ENCODE data around the gene GJA4.
A peak's percentile ranks its signal among the peaks of the same experiment; 100 is the strongest.
"Not testable (repeated sequence)": the region's sequence is repeated elsewhere in the genome, so short reads cannot be mapped to it uniquely, and the experiment has no call there.

Gene GJA4

DNA sequence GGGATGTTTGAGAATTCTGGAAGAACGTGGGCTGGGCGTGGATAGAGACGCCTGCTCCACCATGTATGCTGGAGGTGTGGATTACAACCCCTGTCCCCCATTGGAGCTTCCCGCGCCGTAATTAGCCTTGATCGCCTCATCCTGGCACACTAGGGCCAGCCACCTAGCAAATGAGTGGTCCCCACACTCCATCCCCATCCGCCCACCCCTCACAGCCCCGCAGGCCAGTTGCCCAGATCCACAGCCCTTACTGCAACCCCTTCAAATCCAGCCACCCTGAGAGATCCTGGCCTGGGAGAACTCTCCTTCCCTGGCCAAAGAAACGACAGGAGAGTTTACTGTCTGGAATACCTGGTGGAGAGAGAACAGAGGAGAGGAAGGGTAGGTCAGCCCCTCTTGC is 375 bp upstream of the GJA4 start:
- no peak for DNase-seq (ENCODE audit: low read depth)

DNA sequence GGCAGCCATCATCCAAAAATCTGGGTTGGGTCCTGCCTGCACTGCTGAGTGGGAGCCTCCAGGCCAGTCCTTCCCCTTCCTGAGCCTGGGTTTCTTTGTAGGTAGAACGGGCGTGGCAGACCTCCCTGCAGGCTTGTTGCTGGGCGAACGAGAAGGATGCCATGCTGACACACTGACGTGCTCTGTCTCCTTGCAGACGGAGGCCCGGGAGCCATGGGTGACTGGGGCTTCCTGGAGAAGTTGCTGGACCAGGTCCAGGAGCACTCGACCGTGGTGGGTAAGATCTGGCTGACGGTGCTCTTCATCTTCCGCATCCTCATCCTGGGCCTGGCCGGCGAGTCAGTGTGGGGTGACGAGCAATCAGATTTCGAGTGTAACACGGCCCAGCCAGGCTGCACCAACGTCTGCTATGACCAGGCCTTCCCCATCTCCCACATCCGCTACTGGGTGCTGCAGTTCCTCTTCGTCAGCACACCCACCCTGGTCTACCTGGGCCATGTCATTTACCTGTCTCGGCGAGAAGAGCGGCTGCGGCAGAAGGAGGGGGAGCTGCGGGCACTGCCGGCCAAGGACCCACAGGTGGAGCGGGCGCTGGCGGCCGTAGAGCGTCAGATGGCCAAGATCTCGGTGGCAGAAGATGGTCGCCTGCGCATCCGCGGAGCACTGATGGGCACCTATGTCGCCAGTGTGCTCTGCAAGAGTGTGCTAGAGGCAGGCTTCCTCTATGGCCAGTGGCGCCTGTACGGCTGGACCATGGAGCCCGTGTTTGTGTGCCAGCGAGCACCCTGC is 1.4 kb downstream of the GJA4 start:
- DNase-seq (ENCODE audit: low read depth): no peak

DNA sequence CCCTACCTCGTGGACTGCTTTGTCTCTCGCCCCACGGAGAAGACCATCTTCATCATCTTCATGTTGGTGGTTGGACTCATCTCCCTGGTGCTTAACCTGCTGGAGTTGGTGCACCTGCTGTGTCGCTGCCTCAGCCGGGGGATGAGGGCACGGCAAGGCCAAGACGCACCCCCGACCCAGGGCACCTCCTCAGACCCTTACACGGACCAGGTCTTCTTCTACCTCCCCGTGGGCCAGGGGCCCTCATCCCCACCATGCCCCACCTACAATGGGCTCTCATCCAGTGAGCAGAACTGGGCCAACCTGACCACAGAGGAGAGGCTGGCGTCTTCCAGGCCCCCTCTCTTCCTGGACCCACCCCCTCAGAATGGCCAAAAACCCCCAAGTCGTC is 2.0 kb downstream of the GJA4 start:
- DNase-seq (ENCODE audit: low read depth): no peak

DNA sequence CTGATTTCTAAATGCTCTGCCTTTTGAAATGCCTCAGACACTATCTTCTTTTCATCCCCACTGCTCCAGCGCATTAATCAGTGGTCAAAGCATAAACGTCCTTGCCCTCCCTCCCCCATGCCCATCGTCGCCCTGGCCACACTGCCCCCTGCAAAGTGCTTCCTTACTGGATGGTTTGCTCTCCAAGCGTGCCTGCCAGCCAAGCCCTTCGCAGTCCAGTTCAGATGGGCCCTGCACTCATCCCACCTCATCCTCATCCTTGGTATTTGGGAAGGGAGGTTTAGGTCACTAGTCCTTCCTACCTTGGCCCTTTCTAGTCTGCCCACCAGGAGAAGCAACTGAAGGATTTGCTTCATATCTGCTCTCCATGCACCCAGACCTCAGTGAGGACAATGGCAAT is 3.1 kb downstream of the GJA4 start:
- no peak for DNase-seq (ENCODE audit: low read depth)

DNA sequence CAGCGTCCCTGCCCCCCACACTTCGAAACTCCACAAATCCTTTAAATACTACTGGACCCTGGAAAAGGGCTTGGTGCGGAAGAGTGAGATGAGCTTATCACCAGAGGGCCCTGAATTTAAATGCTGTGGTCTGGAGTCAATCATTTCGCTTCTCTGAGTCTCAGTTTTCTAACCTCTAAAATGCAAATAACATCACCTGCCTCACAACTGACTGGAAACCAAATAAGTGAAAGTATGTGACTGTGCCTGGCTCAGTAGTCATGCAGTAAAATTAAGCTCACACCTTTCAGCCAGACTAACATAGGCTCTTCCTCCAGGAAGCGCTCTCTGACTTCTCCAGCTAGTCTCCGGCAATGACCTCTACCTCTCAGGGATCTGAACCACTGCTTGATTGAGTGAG is 4.2 kb downstream of the GJA4 start:
- no peak for DNase-seq (ENCODE audit: low read depth)

DNA sequence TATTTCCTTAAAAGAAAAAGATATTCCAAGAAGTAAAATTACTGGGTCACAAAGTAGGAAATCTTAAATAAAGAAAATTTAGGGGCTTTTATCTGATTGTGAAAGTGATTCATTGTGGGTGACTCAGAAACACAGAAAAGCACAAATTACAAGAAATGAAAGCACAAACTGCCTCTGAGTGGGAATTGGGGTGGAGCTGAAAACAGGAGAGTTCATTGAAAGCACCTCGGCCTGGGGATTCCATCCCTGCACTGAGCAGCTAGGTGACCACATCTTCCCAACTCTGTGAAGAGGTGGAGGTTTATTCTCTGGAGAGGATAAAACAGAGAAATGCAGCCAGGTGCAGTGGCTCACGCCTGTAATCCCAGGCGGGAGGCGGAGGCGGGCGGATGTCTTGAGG is 7.4 kb downstream of the GJA4 start:
- no peak for DNase-seq (ENCODE audit: low read depth)

DNA sequence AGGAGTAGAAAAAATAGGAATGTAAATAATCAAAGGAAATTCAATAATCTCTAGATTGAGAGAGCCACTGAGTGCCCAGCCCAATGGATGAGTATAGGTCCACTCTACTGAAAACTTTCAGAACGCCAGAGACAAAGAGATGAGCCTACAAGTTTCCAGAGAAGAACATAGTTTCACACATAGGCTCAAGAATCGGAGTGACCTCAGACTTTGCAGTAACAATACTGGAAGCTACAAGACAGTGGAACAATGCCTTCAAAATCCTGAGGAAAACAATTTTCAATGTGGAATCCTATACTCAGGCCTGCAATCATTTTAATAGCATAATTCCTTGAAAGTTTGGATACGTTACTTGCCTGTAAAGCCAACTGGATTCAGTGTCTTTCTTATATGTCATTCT is 11.0 kb downstream of the GJA4 start:
- DNase-seq (ENCODE audit: low read depth): no peak

DNA sequence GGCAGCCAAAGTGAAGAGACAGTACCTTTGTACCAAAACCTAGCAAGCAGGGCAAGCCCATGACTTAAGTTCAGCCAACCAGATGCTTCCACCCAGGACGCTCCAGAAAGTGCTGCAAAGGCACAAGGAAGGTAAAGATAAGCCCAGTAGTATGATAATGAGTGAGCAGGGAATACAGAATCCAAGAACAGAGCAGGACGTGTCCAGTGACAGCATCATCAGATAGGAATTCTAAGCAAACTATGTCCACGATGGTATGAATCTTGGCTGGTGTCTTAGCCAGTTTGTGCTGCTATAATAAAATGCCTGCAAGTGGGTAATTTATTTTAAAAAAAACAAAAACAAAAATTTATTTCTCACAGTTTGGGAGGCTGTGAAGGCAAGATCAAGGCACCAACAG is 13.6 kb downstream of the GJA4 start:
- peak; percentile 49 for DNase-seq (ENCODE audit: low read depth)

DNA sequence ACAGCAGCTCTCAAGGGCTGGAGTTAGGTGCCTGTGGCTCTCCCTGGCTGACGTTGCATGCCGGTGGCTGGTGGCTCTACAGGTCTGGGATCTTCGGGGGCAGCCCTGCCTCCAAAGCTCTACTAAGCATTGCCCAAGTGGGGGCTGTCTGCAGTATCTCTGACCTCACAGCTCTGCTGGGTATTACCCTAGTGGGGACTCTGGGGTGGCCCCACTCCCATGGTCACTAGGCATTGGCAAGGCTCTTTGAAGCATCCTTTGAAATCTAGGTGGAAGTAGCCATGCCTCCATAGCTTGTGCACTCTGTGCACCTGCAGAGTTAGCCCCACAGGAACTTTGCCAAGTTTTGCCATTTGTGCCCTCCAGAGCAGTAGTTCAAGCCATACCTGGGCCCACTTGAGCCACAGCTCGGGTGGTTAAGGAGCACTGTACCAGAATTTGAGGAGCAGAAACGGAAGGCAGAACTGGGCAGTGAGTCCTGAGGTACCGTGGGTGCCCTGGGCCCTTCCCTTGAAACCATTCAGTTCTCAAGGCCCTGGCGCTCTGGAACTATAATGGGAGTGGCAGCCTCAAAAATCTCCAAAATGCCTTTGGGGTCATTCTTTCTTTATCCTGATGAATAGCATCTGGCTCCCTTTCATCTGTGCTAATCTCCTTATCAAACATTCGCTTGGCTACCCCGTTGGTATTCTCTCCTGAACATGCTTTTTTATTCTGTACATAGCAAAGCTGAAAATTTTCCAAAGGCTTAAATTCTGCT is 15.4 kb downstream of the GJA4 start:
- DNase-seq (ENCODE audit: low read depth): no peak

DNA sequence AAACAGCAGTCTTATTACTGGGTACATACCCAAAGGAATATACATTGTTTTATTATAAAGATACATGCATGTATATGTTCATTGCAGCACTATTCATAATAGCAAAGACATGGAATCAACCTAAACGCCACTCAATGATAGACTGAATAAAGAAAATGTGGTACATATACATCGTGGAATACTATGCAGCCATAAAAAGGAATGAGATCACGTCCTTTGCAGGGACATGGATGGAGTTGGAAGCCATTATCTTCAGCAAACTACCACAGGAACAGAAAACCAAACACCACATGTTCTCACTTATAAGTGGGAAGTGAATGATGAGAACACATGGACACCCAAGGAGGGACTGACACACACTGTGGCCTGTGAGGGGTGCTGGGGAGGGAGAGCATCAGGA is 18.0 kb downstream of the GJA4 start:
- DNase-seq (ENCODE audit: low read depth): not testable (repeated sequence)

DNA sequence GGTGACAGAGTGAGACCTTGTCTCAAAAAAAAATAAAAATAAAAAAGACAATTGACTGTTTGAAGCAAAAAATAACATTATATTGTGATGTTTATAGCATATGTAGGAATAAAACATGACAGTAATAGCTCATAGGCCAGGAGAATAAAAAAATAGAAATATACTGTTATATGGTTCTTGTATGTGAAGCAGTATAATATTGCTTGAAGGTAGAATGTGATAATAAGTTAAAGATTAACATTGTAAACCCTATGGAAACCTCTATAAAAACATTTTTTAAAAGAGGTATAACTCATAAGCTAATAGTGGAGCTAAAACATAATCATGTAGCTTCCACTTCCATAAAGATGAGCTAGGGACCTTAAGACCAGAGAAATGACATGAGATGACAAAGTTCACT is 23.5 kb downstream of the GJA4 start:
- DNase-seq (ENCODE audit: low read depth): no peak

DNA sequence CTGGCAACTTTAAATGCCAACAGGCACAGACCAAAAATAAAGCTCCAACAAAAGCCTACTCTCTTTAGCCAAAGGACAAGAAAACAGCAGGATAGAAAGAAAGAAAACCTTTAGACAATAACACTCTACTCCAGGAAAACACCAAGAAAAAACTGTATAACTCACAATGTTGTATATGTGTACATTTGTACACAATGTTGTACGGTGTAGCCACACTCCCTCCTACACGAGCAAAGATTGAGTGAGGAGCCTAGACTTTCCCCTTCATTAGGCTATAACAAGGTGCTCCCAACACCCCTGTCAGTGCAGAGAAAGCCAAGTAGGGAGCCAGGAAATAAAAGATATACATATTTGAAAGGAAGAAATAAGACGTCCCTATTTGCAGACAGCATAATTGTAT is 24.0 kb downstream of the GJA4 start:
- no peak for DNase-seq (ENCODE audit: low read depth)

DNA sequence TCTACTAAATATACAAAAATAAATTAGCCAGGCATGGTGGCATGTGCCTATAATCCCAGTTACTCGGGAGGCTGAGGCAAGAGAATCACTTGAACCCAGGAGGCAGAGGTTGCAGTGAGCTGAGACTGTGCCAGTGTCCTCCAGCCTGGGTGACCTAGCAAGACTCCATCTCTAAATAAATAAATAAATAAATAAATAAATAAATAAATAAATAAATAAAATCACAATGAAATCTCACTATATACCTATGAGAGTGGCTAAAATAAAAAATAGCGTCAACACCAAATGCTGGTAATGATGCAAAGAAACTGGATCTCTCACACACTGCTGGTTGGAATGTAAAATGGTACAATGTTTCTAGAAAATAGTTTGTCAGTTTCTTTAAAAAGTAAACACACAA is 26.1 kb downstream of the GJA4 start:
- DNase-seq (ENCODE audit: low read depth): not testable (repeated sequence)

DNA sequence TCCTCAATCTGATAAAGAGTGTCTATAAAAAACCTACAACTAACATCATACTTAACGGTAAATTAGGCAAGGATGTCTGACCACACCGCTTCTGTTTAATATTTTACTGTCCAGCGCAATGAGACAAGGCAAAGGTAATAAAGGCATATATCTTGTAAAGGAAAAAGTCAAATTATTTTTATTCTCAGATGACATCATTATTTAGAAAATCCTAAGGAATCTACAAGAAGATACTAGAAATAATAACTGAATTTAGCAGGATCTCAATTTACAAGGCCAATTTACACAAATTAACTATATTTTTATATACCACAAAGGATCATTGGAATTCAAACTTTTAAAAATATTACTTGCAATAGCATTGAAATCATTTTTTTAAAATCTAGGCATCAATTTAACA is 29.4 kb downstream of the GJA4 start:
- no peak for DNase-seq (ENCODE audit: low read depth)

DNA sequence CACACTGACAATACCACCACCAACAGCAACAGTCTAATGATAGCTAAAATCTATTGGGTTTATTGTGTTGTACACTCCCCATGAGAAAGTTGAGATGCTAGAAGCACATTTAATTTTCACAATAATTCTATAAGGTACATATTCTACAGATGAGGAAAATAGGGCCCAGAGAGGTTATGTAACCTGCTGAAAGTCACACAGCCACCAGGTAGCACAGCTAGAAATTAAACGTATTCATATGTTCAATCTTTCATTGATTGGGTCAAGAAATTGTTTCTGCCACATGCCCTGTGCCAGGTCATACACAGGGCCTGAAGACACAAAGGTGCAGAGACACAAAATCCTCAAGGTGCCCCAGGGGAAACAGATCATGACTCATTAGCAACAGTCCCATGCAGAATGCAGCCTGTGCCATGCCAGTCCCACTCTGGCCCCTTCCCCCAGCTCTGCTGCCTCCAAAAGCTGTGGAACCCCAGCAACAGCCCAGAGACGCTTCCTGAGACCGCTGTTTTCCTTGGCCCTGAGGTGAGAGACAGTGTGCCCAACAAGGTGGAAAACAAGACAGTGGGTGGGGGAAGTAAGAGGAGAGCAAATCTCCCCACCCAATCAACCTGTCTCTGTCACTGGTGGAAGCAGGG is 32.1 kb downstream of the GJA4 start:
- DNase-seq (ENCODE audit: low read depth): no peak

DNA sequence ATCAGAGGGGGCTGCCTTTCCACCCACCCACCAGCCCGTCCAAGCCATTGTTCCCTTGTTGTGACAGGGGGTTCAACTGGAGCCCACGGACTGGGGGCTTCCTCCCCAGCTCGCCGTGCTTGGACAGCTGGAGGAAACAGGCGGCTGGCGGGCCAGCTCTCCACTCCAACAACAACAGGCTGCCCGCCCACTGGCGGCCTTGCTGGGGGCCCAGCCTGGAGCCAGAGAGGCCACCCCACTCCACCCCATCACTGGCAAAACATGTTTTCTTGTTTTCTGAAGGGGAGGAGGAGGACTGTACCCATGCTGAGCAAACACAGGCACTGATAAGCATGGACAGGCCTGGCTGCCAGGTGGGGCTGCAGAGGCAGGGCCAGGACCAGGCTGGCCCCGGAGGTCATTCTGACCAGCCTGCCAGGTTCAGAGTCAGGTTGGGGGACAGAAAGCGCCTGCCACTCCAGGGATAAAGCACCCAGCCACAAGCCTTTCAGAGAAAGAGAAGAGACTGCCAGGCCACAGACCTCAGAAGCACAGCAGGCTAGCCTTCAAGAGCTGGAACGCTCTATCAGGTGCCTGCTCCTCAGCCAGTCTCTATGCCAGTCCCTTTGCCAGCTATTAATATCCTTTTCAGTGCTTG is 32.8 kb downstream of the GJA4 start:
- no peak for DNase-seq (ENCODE audit: low read depth)

DNA sequence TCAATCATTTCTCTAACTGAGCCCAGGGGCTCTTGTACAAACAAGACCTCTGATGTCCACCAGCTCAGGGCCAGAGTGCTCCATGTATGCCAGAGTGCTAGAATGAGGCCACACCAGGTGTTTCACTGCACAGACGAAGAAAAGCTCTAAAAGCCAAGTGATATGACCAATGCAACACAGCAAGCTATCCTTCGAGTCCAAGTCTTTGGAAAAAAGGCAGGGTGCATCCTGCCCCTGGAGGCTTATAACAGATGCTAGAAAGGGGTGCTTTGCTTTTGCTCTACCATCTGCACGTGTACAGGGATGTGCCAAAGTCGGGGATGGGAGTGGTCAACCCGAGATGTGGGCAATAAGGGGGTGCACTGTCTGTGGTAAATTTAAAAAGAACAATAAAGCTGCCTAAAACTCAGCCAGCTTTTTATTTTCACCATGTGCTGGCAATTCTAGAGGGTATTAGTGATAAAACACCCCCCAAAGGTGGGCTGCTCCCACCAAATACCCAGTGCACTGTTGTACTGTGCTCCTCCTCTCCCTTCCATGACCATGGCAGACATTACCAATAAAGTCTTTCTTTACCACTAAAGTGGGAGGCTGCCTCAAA is 34.6 kb downstream of the GJA4 start:
- DNase-seq (ENCODE audit: low read depth): no peak

DNA sequence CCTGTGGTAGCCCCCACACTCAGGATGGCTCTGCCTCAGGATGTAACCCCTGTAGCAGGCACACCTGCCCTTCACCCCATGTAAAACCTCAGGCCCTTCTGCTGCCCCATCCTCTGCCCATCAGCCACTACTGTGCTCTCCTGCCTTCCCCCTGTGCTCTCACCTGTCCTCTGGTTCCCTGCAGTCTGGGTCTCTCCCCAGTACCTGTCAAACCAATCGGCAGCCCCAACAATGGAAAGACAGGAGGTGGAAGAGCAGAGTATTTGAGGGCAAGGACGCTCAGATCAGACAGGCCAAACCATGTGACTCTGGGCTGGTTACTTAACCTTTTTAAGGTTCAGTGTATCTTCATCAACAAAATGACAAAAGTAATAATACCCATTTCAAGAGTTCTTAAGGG is 35.8 kb downstream of the GJA4 start:
- DNase-seq (ENCODE audit: low read depth): no peak

DNA sequence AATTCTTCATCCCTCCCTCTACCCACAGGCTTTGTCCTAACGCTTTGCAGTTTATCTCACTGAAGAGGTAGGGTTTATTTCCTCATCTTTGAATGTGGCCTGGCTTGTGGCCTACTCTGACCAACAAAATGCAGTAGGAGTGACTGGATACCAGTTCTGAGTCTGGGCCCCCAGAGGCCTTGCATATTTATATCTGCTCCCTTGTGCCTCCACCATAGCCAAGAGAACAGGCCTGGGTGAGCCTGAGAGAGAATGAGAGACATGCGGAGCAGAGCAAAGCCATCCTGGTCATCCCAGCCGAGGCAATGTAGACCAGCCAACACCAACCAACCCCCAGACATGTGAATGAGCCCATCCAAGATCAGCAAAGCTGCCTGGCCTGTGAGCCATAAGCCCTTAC is 36.5 kb downstream of the GJA4 start:
- peak; percentile 25 for DNase-seq (ENCODE audit: low read depth)

DNA sequence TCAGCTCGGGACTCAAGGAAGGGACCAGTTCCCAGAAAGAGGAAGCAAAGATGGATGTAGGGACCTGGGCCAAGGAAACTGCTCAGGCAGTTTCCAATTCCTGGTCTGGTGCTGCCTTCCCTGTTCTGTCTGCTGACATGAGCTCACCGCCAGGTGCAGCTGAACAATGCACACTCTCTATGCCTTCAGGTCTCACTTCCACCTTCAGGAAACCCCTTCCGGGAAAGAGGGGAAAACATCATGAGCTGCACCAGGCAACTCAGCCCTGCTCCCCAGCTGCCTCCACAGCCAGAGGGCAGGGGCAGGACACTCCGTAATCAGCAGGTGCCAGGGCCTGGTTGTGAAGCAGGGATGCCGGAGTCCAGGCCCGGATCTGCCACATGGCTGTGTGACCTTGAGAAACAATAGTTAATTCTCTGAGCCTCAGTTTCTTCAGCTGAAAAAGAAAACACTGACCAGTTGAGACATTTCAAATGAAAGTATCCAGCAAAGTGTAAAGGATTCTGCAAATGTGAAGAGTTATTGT is 39.0 kb downstream of the GJA4 start:
- no peak for DNase-seq (ENCODE audit: low read depth)

DNA sequence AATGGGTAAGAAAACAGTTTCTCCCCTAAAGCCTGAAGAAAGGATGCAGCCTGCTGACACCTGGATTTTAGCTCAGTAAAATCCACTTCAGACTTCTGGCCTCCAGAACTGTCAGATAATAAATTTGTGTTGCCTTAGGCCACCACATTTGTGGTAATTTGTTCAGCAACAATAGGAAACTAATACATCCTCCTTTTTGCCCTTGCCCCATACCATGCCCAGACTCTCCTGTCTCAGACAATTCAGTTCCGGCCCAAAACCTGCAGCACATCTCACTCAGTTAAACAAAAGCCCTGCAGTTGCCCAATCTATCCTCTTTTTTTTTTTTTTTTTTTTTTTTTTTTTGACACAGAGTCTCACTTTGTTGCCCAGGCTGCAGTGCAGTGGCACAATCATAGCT is 40.9 kb downstream of the GJA4 start:
- DNase-seq (ENCODE audit: low read depth): no peak
